ENCODE measurements around the gene HYOU1. TPM values are rescaled to one million over a fixed set of nuclear protein-coding genes. Genes with fewer than 3 reads are reported as not detected.
A peak's percentile ranks its signal among the peaks of the same experiment; 100 is the strongest.

Gene HYOU1
- total RNA-seq, 1 donor from 2014 or later = 185 TPM

- H3K4me3 Mint-ChIP-seq = no peak overlapping the region
- peaks cover 28% of the 10 kb centered on the region for H3K4me1 Mint-ChIP-seq (ENCODE audit: unreplicated experiment)
- DNase-seq (ENCODE audit: extremely low spot score, unreplicated experiment) = no peak
- no peaks in the 10 kb centered on the region for H3K9me3 Mint-ChIP-seq
- no peak for TF ChIP-seq CTCF (conservative IDR thresholded peaks at IDR 0.05)
- peaks cover 4% of the 10 kb centered on the region for H3K36me3 Mint-ChIP-seq
- no peaks in the 10 kb centered on the region for H3K27me3 Mint-ChIP-seq
- H3K27ac Mint-ChIP-seq = no peak overlapping the region
These were observed 30.8 kb upstream of the HYOU1 start for GRCh38 chr11:119087747-119088241.

- peaks cover 22% of the 10 kb centered on the region for H3K4me1 Mint-ChIP-seq (ENCODE audit: unreplicated experiment)
- peak overlapping the region; percentile 73 for H3K4me3 Mint-ChIP-seq
- no peaks in the 10 kb centered on the region for H3K9me3 Mint-ChIP-seq
- no peaks in the 10 kb centered on the region for H3K27me3 Mint-ChIP-seq
- peak overlapping the region; percentile 66 for H3K27ac Mint-ChIP-seq
- no peak for DNase-seq (ENCODE audit: extremely low spot score, unreplicated experiment)
- no peak for TF ChIP-seq CTCF (conservative IDR thresholded peaks at IDR 0.05)
- no peaks in the 10 kb centered on the region for H3K36me3 Mint-ChIP-seq
These were observed 30.1 kb upstream of the HYOU1 start for GRCh38 chr11:119087123-119087522.

- Mint-ChIP-seq H3K27me3 (no peaks in the 10 kb centered on the region), H3K27ac (peak overlapping the region; percentile 96), H3K4me3 (peak overlapping the region; percentile 99), H3K36me3 (no peaks in the 10 kb centered on the region), H3K9me3 (no peaks in the 10 kb centered on the region), H3K4me1 (ENCODE audit: unreplicated experiment) (peaks cover 19% of the 10 kb centered on the region)
- no peak for TF ChIP-seq CTCF (conservative IDR thresholded peaks at IDR 0.05)
- no peak for DNase-seq (ENCODE audit: extremely low spot score, unreplicated experiment)
These were observed 28.4 kb upstream of the HYOU1 start for GRCh38 chr11:119085437-119085847.

DNA sequence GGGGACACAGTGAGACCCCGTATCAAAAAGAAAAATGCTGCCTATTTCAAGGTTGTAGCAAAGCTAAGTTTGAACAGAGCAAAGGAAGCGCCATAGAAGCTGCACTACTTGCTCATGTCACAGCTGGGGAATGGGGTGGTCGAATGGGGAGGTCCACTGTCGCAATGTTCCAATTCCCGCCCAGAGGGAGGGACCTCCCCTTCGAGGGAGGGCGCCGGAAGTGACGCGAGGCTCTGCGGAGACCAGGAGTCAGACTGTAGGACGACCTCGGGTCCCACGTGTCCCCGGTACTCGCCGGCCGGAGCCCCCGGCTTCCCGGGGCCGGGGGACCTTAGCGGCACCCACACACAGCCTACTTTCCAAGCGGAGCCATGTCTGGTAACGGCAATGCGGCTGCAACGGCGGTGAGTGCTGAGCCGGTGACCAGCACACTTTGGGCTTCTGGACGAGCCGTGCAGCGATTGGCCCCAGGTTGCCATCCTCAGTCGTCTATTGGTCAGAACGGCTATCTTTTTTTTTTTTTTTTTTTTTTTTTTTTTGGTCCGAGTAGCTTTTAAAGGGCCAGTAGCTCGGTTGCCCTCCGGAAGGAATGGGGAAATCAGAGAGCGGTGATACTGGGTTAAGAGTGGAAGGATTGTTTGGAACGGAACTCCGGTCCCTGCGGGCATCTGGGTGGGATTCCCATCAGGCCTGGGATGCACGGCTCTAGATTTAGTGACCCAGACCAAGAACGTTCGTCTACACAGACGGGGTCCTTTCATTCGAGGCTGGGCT is 27.8 kb upstream of the HYOU1 start, which contains the start of gene HMBS:
TSS of gene HMBS (plus strand) at position 219 of the 774 bp plus-strand sequence. CDS start at position 372, 153 bp downstream.
- no peaks in the 10 kb centered on the region for H3K36me3 Mint-ChIP-seq
- peak within 1 kb of the TSS; percentile 96 for H3K27ac Mint-ChIP-seq
- DNase-seq (ENCODE audit: extremely low spot score, unreplicated experiment) = peak; percentile 90
- TF ChIP-seq CTCF (conservative IDR thresholded peaks at IDR 0.05) = no peak
- peak within 1 kb of the TSS; percentile 99 for H3K4me3 Mint-ChIP-seq
- peaks cover 16% of the 10 kb centered on the region for H3K4me1 Mint-ChIP-seq (ENCODE audit: unreplicated experiment)
- no peaks in the 10 kb centered on the region for H3K9me3 Mint-ChIP-seq
- H3K27me3 Mint-ChIP-seq = no peaks in the 10 kb centered on the region

DNA sequence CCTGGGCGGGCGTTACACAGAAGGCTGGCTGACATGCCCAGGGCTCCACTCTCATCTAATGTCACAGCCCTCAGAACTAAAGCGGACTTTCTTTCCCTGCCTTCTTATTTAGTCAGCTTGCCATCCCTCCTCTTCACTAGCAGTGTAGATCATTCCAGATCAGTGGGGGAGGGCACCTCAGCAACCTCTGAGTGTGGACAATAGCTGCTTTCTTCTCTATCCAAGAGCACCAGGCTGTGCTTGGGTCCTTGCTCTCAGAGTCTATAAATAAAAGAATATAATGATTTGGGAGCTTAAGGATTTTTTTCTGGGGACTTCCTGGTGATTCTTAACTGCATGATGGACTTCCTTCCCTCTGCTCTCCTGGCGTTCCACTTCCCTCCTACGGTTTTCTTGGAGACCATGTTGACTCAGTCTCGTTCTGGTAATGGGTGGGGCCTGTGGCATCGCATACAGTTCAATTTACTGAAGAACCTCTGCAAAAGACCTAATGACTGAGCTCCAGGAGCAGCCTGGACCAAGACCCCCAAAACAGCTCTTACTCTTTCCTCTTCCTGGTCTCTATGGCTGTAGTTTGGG is 24.8 kb upstream of the HYOU1 start:
- Mint-ChIP-seq H3K27ac (no peak overlapping the region), H3K9me3 (no peaks in the 10 kb centered on the region), H3K27me3 (no peaks in the 10 kb centered on the region), H3K36me3 (peaks cover 7% of the 10 kb centered on the region), H3K4me1 (ENCODE audit: unreplicated experiment) (peaks cover 9% of the 10 kb centered on the region), H3K4me3 (no peak overlapping the region)
- TF ChIP-seq CTCF (conservative IDR thresholded peaks at IDR 0.05) = no peak
- DNase-seq (ENCODE audit: extremely low spot score, unreplicated experiment) = no peak
